HG03139 (cell line): Measurements from ENCODE around the gene EPO.
"Not testable (repeated sequence)": the region's sequence is repeated elsewhere in the genome, so short reads cannot be mapped to it uniquely, and the experiment has no call there.

Experiments used
- ATAC-seq: cut with Tn5 transposase; IDR thresholded peaks from one replicate; pipeline ENCODE4 v1.9.1; 2021; ENCODE audit not compliant: unreplicated experiment

Gene EPO

DNA sequence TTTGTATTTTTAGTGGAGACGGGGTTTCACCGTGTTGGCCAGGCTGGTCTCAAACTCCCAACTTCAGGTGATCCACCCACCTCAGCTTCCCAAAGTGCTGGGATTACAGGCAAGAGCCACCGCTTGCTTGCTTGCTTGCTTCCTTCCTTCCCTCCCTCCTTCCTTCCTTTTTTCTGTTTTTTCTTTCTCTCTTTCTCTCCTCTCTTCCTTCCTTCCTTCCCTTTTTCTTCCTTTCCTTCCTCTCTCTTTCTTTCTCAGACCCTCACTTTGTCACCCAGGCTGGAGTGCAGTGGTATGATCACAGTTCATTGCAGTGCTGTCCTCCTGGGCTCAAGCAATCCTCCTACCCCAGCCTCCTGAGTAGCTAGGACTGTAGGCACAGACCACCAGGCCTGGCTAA lies 19.2 kb upstream of the EPO start:
- not testable (repeated sequence) for ATAC-seq

DNA sequence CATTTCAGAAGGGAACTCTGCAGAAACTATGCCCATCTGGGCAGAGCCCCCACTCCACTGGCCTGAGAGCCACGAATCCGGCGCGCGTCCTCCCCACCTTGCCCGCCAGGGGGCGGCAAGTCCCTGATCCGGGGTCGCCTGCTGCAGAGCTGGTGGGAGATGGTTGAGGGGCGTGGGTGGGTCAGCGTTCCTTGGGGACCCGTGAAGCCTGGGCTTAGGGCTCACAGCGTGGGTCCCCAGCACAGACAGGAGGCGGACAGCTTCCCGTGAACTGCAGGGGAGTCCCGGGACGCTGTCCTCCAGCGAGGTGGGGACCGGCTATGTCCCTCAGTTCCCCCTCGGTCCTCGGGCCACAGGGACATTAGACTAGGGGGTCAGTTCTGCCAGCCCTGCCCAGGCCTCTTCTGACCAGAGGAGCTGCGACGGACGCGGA lies 14.9 kb upstream of the EPO start:
- ATAC-seq, result peak; percentile 47

GRCh38 chr7:100705753-100706671 lies 14.3 kb upstream of the EPO start, which contains the start of gene POP7:
Gene POP7 (plus strand): TSS chr7:100706121. CDS start chr7:100706831, 710 bp downstream.
- ATAC-seq, result peak; percentile 80

DNA sequence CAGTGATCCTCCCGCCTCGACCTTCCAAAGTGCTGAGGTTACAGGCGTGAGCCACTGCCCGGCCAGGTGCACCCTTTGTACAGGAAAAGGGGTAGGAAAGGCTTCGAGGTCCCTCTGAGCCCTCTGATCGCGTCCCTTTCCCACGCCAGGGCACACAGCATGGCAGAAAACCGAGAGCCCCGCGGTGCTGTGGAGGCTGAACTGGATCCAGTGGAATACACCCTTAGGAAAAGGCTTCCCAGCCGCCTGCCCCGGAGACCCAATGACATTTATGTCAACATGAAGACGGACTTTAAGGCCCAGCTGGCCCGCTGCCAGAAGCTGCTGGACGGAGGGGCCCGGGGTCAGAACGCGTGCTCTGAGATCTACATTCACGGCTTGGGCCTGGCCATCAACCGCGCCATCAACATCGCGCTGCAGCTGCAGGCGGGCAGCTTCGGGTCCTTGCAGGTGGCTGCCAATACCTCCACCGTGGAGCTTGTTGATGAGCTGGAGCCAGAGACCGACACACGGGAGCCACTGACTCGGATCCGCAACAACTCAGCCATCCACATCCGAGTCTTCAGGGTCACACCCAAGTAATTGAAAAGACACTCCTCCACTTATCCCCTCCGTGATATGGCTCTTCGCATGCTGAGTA lies 13.5 kb upstream of the EPO start:
- ATAC-seq, result no peak

- no peak for ATAC-seq
These were observed 11.9 kb upstream of the EPO start for GRCh38 chr7:100708395-100708794.

DNA sequence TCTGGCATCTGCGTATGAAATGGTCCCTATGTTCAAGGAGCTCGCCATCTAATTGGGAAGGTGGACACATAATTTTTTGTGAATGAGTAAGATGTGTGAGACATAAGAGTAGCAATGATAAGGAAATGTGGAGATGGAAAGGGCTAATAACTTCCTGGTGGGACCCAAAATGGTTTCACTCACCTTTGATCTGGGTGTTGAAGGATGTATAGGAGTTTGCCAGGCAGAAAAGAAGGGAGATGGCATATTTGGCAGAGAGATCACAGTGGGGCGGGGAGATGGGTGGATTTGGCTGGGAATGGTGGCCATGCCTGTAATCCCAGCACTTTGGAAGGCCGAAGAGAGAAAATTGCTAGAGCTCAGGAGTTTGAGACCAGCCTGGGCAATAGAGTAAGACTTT lies 9.8 kb upstream of the EPO start:
- no peak for ATAC-seq

DNA sequence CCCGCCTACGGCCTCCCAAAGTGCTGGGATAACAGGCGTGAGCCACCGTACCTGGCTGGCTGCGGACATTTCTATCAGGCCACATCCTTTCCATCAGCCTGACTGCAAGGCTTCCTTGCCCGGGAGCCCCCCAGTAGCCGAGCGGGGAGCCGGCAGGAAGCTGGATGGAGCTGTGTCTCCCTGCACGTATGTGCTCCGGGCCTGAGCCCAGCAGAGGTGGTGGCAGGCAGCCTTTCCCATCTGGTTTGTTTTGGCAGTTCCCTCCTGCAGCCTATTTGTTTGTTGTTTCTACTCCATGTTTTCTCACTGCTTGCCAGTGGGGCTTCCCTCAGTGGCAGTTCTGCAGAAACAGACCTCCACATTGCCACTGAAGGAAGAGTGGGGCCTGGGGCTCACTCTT lies 8.9 kb upstream of the EPO start:
- ATAC-seq, result no peak

GRCh38 chr7:100714725-100715124 lies 5.5 kb upstream of the EPO start:
- ATAC-seq, result no peak

GRCh38 chr7:100717073-100717472 lies 3.2 kb upstream of the EPO start:
- not testable (repeated sequence) for ATAC-seq

GRCh38 chr7:100719523-100720278 lies 567 bp upstream of the EPO start:
- ATAC-seq, result no peak

DNA sequence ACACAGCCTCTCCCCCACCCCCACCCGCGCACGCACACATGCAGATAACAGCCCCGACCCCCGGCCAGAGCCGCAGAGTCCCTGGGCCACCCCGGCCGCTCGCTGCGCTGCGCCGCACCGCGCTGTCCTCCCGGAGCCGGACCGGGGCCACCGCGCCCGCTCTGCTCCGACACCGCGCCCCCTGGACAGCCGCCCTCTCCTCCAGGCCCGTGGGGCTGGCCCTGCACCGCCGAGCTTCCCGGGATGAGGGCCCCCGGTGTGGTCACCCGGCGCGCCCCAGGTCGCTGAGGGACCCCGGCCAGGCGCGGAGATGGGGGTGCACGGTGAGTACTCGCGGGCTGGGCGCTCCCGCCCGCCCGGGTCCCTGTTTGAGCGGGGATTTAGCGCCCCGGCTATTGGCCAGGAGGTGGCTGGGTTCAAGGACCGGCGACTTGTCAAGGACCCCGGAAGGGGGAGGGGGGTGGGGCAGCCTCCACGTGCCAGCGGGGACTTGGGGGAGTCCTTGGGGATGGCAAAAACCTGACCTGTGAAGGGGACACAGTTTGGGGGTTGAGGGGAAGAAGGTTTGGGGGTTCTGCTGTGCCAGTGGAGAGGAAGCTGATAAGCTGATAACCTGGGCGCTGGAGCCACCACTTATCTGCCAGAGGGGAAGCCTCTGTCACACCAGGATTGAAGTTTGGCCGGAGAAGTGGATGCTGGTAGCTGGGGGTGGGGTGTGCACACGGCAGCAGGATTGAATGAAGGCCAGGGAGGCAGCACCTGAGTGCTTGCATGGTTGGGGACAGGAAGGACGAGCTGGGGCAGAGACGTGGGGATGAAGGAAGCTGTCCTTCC lies 620 bp downstream of the EPO start:
- no peak for ATAC-seq

GRCh38 chr7:100721505-100721812 lies 1.2 kb downstream of the EPO start:
- ATAC-seq, result no peak

DNA sequence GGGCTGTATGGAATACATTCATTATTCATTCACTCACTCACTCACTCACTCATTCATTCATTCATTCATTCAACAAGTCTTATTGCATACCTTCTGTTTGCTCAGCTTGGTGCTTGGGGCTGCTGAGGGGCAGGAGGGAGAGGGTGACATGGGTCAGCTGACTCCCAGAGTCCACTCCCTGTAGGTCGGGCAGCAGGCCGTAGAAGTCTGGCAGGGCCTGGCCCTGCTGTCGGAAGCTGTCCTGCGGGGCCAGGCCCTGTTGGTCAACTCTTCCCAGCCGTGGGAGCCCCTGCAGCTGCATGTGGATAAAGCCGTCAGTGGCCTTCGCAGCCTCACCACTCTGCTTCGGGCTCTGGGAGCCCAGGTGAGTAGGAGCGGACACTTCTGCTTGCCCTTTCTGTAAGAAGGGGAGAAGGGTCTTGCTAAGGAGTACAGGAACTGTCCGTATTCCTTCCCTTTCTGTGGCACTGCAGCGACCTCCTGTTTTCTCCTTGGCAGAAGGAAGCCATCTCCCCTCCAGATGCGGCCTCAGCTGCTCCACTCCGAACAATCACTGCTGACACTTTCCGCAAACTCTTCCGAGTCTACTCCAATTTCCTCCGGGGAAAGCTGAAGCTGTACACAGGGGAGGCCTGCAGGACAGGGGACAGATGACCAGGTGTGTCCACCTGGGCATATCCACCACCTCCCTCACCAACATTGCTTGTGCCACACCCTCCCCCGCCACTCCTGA lies 2.4 kb downstream of the EPO start:
- ATAC-seq, result no peak

DNA sequence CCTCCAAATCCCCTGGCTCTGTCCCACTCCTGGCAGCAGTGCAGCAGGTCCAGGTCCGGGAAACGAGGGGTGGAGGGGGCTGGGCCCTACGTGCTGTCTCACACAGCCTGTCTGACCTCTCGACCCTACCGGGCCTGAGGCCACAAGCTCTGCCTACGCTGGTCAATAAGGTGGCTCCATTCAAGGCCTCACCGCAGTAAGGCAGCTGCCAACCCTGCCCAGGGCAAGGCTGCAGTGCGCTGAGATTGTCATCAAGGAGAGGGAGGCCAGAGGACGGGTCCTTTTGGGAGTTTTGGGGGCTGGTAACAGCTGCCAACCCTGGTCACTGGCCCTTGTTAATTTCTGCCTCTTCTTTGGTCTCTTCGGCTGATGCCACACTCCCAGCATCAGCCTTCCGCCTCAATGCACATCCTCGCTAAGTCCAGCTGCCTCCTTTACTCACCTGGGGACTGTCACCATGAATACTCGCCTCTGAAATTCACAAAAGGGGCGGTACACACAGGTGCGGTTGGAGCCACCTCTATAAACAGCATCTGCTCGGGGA lies 3.5 kb downstream of the EPO start:
- no peak for ATAC-seq

- not testable (repeated sequence) for ATAC-seq
These were observed 4.1 kb downstream of the EPO start for GRCh38 chr7:100724364-100724763.

- no peak for ATAC-seq
These were observed 6.9 kb downstream of the EPO start for GRCh38 chr7:100726996-100727761.

- no peak for ATAC-seq
These were observed 7.9 kb downstream of the EPO start for GRCh38 chr7:100728196-100728595.

DNA sequence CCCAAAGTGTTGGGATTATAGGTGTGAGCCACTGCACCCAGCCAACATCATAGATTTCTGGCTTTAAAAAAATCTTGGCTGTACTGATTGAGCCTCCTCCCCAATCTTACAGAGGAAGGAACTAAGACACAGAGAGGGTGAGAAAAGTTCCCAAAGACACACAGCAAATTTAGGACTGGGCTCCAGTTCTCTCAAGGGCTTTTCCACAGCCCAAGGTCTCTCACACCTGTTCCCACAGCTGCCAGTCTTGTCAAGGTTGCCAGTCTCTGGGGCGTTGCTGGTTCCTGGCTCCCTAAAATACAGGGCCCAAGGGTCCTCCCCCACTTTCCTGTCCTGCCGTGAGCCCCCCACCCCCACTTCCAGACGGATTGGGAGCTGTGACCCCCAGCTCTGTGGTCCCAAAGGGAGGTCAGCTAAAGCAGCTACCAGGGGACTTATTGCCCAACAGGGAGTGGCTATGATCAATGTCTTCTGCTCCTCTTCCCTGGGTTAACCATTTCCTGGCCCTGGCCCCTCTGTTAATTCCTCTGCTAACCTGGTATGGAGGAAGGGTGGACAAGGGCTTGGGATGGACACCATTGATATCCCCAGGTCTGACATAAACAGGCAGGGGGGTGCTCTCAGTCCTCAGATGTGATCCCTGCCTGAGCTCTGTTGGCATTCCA lies 10.0 kb downstream of the EPO start:
- no peak for ATAC-seq
